Activated CD4-positive, CD25-positive, alpha-beta regulatory T cell treated with anti-CD3 and anti-CD28 coated beads, Interleukin-2, amount 50 U/mL, for 16 hours (primary cell): ENCODE results near the gene EPDR1.

Source experiments
- DNase-seq: peaks from one replicate; pipeline ENCODE4 v3.0.0-alpha.2; 2020; ENCODE audit warnings: low read depth, low spot score

The EPDR1 gene

DNA sequence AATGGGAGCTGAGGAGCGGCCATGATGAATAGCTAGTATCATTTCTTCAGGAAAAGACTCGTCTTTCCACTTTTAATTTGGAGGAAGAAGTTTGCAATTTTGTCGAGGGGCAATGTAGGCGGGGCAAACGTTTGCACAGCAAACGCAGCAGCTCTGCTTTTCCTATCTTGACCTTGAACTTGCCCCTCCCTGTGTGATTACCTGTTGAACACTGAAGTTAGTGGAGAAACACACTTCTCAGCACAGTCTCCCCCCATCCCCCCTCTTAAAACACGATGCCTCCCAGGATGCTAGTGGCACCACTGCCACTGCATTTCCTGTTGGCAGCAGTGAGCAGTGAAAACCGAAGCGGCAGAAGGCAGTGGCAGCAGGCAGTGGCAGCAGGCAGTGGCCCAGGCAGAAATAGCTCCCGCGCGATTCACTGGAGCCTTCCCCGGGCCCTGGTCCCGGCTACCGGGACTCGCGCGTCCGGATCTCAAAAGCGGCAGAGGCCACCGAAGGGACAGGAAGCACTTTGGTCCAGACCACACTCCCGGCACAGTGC lies at the start of gene EPDR1:
Gene EPDR1 (plus strand): TSS at position 336 of the 544 bp plus-strand sequence. CDS start 300 bp downstream, outside the sequence.
- DNase-seq: no peak

DNA sequence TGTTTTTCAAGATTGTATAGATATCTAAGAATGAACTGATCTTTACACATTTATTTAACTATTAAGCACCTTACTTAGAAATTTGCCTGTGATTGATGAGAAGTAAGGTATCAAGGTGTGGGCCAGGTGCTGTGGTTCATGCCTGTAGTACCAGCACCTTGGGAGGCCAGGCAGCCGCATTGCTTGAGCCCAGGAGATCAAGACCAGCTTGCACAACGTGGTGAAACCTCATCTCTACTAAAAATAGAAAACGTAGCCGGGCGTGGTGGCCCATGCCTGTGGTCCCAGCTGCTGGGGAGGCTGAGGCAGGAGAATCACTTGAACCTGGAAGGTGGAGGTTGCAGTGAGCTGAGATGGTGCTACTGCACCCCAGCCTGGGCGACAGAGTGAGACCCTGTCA lies 38.4 kb upstream of the EPDR1 start:
- no peak for DNase-seq

DNA sequence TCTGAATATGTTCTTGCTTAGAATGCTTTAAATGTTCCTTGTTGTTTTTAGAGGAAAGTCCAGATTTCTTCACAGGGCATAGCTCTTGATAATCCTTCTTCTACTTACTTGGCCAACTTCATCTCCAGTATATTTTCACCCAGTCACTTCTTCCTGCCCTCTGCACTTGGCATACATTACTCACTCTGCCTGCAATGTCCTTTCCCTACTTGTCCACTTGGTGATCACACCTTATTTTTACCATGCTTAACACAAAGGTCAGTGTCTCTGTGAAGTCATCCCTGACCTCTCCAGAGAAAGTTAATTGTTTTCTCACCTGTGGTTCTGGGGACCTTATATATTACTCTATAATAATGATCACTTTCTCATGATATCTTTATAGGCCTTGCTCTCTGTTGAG lies 27.1 kb upstream of the EPDR1 start:
- no peak for DNase-seq

- DNase-seq: no peak
Measured at GRCh38 chr7:37894671-37895070, 25.8 kb upstream of the EPDR1 start.

GRCh38 chr7:37899712-37900247 lies 20.7 kb upstream of the EPDR1 start:
- DNase-seq: no peak

DNA sequence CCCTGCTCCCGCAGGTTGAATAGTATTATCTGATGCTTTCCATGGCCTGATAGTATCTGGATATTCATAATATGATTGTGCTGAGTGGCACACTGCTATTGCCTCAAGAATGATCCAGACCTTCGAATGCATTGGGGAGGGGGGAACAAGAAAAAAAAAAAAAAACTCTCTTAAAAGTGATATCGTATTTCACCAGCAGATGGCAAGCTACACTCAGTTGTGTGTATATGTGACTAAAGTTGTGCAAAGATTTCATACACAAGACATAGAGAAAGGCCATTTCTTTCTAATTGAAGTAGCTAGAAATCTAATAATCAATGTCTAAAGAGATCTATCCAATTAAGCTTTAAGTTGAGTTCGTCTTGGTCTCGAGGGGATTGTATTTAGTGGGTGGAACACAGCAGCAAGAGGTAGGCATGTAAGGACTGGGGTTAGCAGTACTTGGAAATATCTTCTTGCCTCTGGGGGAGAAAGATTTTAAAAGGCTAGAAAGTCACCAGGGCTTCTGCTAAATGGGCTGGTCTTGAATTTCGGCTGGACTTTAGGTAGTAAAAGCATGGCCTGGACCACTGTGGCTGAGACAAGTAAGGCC lies 19.1 kb upstream of the EPDR1 start:
- DNase-seq: no peak

- no peak for DNase-seq
Measured at GRCh38 chr7:37901890-37902524, 18.4 kb upstream of the EPDR1 start.

- DNase-seq: no peak
Measured at GRCh38 chr7:37908221-37908788, 12.1 kb upstream of the EPDR1 start.

DNA sequence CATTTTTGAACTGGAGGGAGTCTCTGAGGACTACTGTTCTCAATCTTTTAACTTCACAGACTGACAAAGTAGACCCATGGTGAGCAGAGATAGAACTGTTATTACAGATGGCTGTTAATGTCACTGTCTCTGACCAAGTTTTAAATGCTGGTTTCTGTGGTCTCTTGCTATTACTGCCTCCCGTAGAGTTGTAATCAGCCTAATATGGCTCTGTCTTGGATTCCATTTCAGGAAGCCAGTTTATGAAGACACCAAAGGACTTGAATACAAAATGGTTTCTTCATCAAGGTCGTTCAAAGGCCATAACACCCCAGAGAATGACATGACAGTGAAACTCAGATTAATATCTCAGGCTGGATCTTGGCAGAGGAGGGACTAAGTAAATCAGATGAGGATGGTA lies 7.7 kb upstream of the EPDR1 start:
- no peak for DNase-seq

DNA sequence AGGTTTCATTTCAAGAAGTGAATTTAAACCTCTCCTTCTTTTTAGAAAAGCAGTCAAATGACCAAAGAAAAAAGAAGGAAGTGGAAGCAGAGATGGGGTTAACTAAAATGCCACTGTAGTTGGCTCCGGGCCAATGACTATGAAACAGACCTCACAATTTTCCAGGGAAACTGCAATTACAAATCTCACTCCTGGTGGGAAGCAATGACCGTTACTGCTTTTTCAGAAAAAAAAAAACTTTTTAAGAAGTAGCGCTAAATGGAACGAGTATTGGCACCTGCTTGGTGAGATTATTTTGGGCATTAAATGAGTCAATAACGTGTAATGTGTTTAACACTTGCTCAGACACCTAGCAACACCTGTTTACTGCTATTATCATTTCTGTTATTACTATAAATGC lies 5.0 kb upstream of the EPDR1 start:
- DNase-seq: no peak

DNA sequence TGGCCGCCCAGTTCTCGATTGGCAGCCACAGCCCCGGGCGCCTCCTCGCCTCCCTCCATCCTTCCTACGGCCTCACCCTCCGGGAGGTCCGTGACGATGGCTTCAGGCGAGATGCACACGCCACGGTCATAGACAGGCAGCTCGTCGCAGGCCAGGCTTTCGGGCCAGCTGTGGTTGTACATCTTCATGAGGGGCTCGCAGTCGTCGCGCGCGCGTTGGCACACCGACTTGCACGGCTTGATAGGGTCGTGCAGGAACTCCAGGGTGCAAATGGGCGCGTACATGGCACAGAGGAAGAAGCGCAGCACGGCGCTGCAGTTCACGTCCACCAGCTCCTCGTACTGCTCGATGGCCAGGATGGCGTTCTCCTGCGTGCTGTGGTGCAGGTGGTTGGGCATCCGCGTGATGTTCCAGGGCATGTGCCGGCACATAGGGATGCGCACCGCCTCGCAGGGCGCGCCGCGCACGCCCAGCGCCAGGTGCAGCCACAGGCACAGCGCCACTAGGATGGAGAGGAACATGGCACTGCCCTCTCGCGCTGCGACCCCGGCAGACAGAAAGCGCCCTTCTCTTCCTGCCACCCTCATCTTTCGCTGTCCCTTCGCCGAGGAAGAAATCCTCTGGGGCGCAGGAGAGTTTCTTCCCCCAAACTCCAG lies 4.3 kb upstream of the EPDR1 start:
- no peak for DNase-seq

DNA sequence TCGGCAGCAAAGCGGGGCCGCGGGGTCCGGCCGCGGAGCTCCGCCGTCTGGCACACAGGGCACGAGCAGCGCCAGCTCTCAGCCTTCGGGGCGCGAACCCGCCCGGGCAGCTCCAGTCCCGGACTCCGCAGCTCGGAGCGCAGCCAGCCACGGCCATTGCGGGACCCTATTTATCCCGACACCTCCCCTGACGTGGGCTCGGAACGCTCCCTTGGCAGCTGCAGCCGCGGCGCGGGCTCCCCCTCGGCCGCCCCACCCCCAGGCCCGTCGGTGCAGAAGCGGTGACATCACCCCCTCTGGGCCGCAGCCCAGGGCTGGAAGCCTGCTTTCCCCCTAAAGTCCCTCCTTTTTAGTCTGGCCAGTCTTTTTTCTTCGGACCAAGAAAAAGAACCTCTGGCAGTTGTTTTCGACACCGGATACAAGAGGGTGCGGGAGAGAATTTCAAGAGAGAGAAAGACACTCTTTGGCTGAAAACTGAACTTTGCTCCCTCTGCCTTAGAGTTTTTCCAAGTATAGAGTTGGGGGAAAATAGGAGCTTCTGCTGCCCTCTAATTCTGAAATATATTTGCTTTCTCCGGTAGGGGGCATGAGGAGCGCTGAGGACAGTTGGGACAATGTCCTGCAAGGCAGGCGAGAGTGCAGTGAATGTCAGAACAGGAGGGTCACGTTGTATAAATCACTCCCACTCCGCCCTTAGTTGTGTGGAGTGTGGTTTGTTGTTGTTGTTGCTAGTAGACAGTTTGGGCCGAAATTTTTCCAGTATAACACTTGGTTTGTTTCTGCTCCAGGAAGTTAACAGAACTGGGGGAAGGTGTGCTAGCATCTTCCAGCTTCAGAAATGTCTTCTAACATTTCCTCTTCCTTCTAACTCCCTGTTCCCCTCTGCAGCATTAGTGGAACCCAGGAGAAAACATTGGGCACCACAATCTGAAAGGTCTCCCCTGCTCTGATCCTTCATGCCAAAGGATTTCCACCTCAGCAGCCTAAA lies 3.5 kb upstream of the EPDR1 start, which contains the start of gene SFRP4:
Gene SFRP4 (minus strand): TSS at position 145 of the 988 bp plus-strand sequence. CDS start 280 bp downstream, outside the sequence.
- DNase-seq: no peak

GRCh38 chr7:37918526-37918925 lies 1.9 kb upstream of the EPDR1 start:
- DNase-seq: no peak

DNA sequence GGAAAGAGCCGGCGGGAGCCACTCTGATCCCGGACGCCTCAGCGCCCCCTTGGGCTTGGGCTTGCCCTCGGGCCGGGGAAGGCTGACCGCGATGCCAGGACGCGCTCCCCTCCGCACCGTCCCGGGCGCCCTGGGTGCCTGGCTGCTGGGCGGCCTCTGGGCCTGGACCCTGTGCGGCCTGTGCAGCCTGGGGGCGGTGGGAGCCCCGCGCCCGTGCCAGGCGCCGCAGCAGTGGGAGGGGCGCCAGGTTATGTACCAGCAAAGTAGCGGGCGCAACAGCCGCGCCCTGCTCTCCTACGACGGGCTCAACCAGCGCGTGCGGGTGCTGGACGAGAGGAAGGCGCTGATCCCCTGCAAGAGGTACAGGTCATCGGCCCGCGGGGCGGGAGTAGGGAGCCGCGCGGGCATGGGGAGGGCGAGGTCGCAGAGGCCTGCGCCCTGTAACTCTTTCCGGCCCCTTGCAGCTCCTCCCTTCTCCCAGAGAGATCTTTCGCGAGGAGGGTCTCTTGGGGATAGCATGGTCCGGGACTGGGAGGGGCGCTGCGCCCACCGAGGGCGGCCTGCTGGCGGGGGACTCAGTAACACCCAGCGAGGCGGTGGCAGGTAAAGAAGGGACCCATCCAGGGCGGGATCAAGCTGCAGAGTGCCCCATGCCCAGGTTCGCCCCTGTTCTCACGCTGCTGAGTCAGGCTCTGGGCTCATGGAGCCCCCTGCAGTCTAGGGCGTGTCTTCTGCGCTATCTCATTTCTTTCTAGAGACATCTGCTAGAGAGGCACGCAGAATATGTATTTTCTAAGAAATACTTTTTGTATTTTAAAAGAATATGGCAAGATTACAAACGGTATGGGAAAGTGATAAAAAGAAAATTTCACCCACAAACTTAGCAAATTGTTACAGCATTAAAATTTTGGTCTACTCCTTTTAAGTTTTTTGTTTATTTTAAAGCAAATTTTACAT lies 687 bp downstream of the EPDR1 start:
- DNase-seq: no peak

DNA sequence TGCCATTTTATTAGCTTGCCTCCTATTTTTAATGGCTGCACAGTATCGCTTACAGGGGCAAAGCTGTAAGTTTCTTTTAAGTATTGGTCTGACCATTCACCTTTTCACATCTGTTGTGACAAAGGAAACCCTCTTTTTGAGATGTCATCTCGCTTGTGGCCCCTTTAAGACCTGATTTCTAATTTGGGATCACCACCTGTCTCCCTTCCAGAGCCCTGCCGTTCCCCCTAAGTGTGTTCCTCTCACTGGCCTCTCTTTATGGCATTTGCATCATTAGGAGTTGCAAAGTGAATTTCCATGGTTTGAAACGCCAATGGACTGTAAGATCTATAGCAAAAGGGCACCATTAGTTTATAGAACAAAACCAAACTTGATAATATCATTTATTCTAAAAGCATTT lies 1.4 kb downstream of the EPDR1 start:
- DNase-seq: no peak

GRCh38 chr7:37923996-37924395 lies 3.6 kb downstream of the EPDR1 start:
- no peak for DNase-seq

DNA sequence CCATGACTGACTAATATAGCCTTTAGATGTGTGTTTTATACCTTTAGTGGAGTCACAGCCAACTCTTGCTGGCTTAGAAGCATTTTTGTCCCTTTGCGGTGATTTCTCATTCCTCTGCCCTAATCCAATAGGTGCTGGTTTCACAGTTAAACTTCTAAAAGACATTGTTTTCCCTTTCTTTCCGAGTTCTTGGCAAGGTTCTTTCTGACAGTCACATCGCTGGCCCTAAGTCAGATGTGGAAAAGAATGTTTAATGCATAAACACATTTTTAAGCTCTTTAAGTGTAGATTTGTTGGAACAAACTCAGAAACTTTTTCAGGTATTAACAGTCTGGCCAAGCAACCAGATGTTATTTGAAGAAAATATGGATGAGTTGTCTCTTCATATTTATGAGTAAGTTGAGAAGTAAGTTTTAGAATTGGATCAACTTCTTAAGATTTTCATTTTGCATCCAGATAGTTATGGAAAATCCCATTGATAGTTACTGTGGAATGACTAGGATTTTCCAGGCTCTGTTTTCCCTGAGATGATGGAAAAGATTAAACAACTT lies 4.1 kb downstream of the EPDR1 start:
- DNase-seq: no peak

DNA sequence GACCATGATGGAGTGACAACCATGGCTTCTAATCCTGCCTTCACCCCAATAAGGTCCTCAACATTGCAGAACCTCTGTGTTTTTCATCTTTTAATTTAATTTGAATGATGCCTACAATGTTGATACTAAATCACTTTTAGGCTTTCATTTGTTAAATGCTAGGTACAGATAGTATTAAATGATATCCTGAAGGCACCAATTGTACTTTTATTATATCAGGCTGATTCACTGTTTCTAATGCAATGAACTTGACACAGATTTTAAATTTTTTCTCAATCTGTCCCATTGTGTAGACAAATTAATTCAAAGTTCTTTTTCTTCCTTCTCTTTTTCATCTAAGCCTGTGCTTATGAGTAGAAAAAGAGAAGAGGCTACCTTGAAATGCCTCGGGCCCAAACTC lies 5.2 kb downstream of the EPDR1 start:
- no peak for DNase-seq

GRCh38 chr7:37927773-37928444 lies 7.5 kb downstream of the EPDR1 start:
- DNase-seq: no peak
